Smooth muscle cell (in vitro differentiated cells): Measurements from ENCODE around the gene SDHB. TPM values are rescaled to one million over a fixed set of nuclear protein-coding genes. Genes with fewer than 3 reads are reported as not detected.

Experiments used
- DNase-seq: peaks from one replicate; lab custom pipeline; 2025; ENCODE audit not compliant: unreplicated experiment; lab: John Stamatoyannopoulos, UW
- H2AFZ ChIP-seq: fragments of 200-600 bp; sonication (generic); 2 replicates; pipeline ENCODE4 v1.6.0; 2016; ENCODE audit warnings: antibody characterized with exemption, low read depth, mild to moderate bottlenecking
- H3F3A ChIP-seq: fragments of 200-600 bp; sonication (generic); 2 replicates; pipeline ENCODE4 v1.6.0; 2017; ENCODE audit warnings: antibody characterized with exemption, low read depth
- H3K27ac ChIP-seq: fragments of 200-600 bp; sonication (generic); 2 replicates; pipeline ENCODE4 v1.5.1; 2016; ENCODE audit warnings: low read depth, mild to moderate bottlenecking
- H3K27me3 ChIP-seq: fragments of 200-600 bp; sonication (generic); 2 replicates; pipeline ENCODE4 v1.6.1; 2016; ENCODE audit warnings: low read depth, mild to moderate bottlenecking
- H3K36me3 ChIP-seq: fragments of 200-600 bp; sonication (generic); 2 replicates; pipeline ENCODE4 v1.5.1; 2016; ENCODE audit warnings: low read depth
- H3K4me1 ChIP-seq: fragments of 200-600 bp; sonication (generic); 2 replicates; pipeline ENCODE4 v1.5.1; 2016; ENCODE audit warnings: low read depth
- H3K4me2 ChIP-seq: fragments of 200-600 bp; sonication (generic); 2 replicates; pipeline ENCODE4 v1.6.0; 2016; ENCODE audit warnings: mild to moderate bottlenecking
- H3K4me3 ChIP-seq: fragments of 200-600 bp; sonication (generic); 2 replicates; pipeline ENCODE4 v1.5.1; 2016; ENCODE audit warnings: mild to moderate bottlenecking
- H3K79me2 ChIP-seq: fragments of 200-600 bp; sonication (generic); 2 replicates; pipeline ENCODE4 v1.6.0; 2016; ENCODE audit warnings: low read depth, mild to moderate bottlenecking
- H3K9ac ChIP-seq: fragments of 200-600 bp; sonication (generic); 2 replicates; pipeline ENCODE4 v1.6.0; 2016; ENCODE audit warnings: low read depth
- H3K9me3 ChIP-seq: fragments of 200-600 bp; sonication (generic); replicated peaks from 2 replicates; pipeline ENCODE4 v1.5.1; 2016; ENCODE audit warnings: low read depth
- H4K20me1 ChIP-seq: fragments of 200-600 bp; sonication (generic); 2 replicates; pipeline ENCODE4 v1.6.0; 2016; ENCODE audit warnings: low read depth
- WGBS: methylation state at CpG from one replicate; pipeline ENCODE4 v1.1.7; 2016; ENCODE audit warnings: low lambda C conversion rate; 5-methylcytosine and 5-hydroxymethylcytosine counted together
- polyA plus RNA-seq: library from polyadenylated mRNA; unstranded; fragments of >200 nt; fragmentation: Nextera tagmentation; extraction: Ambion mirVana; gene quantifications from 2 replicates; pipeline ENCODE4 v1.2.1, GENCODE V29; 2016
- total RNA-seq: library from RNA; depleted of rRNA; stranded (reverse); fragments of >200 nt; gene quantifications from 2 replicates; pipeline ENCODE4 v1.2.3, GENCODE V29; 2014
- TF ChIP-seq, protein P1 (sequence below): fragments of 200-600 bp; sonication (generic); IDR thresholded peaks from 2 replicates; pipeline ENCODE4 v1.5.1; 2017; ENCODE audit warnings: borderline replicate concordance, mild to moderate bottlenecking, antibody characterized with exemption; ENCODE audit not compliant: insufficient read depth, poor library complexity, severe bottlenecking

SDHB gene
- total and polyA plus RNA-seq, 2 experiments from 2014 or later, result 123 to 174 TPM

DNA sequence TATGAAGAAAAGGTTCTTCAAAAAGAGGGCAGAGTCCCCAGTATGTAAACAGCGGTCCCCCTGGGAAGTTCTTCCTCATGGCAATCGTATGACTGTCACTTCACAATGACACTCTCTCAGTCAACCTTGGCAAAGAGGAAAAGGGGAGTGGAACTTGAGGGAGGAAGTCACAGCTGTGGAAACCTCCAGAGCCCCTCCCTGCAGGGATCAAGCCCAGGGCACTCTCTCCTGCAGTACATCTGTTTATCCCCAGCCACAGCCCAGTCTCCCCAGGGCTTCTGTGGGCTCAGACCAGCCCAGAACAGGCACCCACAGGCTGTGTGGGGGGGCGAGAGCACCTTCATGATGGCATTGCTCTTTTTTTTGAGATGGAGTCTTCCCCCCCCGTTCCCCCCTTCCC lies 44.1 kb downstream of the SDHB start:
- Histone ChIP-seq H3K27me3 (no peaks in the 10 kb centered on the region), H3F3A (no peaks in the 10 kb centered on the region), H4K20me1 (peaks cover 43% of the 10 kb centered on the region), H3K79me2 (no peaks in the 10 kb centered on the region), H3K4me1 (peaks cover 3% of the 10 kb centered on the region), H3K4me3 (no peak overlapping the region), H2AFZ (no peak overlapping the region), H3K36me3 (no peaks in the 10 kb centered on the region), H3K9ac (no peak overlapping the region), H3K4me2 (no peak overlapping the region), H3K27ac (no peak overlapping the region), H3K9me3 (no peaks in the 10 kb centered on the region)
- TF ChIP-seq, protein P1, sequence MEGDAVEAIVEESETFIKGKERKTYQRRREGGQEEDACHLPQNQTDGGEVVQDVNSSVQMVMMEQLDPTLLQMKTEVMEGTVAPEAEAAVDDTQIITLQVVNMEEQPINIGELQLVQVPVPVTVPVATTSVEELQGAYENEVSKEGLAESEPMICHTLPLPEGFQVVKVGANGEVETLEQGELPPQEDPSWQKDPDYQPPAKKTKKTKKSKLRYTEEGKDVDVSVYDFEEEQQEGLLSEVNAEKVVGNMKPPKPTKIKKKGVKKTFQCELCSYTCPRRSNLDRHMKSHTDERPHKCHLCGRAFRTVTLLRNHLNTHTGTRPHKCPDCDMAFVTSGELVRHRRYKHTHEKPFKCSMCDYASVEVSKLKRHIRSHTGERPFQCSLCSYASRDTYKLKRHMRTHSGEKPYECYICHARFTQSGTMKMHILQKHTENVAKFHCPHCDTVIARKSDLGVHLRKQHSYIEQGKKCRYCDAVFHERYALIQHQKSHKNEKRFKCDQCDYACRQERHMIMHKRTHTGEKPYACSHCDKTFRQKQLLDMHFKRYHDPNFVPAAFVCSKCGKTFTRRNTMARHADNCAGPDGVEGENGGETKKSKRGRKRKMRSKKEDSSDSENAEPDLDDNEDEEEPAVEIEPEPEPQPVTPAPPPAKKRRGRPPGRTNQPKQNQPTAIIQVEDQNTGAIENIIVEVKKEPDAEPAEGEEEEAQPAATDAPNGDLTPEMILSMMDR, result no peak
- WGBS, result 67% methylated on average over 3 of the region's 4 CpGs
- no peak for DNase-seq

DNA sequence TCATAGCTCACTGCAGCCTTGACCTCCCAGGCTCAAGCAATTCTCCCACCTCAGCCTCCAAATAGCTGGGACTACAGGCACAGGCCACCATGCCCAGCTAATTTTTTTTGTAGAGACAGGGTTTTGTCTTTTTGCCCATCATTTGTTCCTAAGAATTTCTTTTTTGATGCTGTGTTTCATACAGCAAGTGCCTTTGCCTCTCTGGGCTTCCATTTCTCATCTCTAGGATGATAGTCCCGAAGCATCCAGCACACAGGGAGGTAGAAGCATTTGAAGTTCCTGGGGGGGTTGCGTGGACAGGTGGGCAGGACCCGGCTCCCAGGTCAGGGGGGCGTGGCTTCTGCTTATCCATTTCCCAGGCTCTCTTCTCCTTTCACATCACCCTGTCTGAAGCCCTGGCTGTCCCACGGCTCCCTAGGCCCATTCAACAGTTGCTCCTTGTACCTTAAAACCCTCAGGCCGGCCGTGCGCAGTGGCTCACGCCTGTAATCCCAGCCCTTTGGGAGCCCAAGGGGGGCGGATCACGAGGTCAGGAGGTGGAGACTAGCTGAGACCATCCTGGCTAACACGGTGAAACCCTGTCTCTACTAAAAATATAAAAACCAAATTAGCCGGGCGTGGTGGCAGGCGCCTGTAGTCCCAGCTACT lies 45.5 kb downstream of the SDHB start:
- Histone ChIP-seq H4K20me1 (peaks cover 51% of the 10 kb centered on the region), H3K79me2 (no peaks in the 10 kb centered on the region), H3K36me3 (no peaks in the 10 kb centered on the region), H3K4me1 (peaks cover 3% of the 10 kb centered on the region), H2AFZ (no peak overlapping the region), H3K9me3 (no peaks in the 10 kb centered on the region), H3K9ac (no peak overlapping the region), H3K4me3 (no peak overlapping the region), H3K27ac (no peak overlapping the region), H3K4me2 (no peak overlapping the region), H3F3A (no peaks in the 10 kb centered on the region), H3K27me3 (no peaks in the 10 kb centered on the region)
- TF ChIP-seq, protein P1, result no peak
- 90% methylated on average over 15 of the region's 15 CpGs for WGBS
- DNase-seq, result no peak

DNA sequence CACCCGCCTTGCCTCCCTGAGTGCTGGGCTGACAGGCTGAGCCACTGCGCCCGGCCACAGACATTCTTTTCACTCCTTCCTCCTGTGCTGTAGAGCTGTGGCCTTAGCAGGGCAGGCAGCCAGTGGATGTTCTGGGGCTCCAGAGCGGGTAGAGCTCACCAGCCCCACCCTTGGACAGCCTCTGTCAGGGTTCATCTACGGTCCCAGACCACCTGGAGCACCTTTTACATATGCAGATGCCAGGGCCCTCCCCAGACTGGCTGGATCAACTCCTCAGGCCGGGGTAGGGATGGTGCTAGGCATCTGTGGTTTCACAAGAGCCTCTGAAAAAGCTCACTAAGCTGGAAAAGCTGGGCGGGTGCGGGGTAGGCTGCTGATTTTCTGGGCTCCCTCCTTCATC lies 46.7 kb downstream of the SDHB start:
- Histone ChIP-seq H3K27me3 (no peaks in the 10 kb centered on the region), H3K27ac (no peak overlapping the region), H3K79me2 (no peaks in the 10 kb centered on the region), H2AFZ (no peak overlapping the region), H3K9ac (no peak overlapping the region), H3K4me2 (no peak overlapping the region), H3F3A (no peaks in the 10 kb centered on the region), H3K9me3 (no peaks in the 10 kb centered on the region), H3K4me3 (no peak overlapping the region), H4K20me1 (peaks cover 51% of the 10 kb centered on the region), H3K36me3 (no peaks in the 10 kb centered on the region), H3K4me1 (peaks cover 2% of the 10 kb centered on the region)
- 84% methylated on average over 8 of the region's 8 CpGs for WGBS
- no peak for DNase-seq
- TF ChIP-seq, protein P1, result no peak

DNA sequence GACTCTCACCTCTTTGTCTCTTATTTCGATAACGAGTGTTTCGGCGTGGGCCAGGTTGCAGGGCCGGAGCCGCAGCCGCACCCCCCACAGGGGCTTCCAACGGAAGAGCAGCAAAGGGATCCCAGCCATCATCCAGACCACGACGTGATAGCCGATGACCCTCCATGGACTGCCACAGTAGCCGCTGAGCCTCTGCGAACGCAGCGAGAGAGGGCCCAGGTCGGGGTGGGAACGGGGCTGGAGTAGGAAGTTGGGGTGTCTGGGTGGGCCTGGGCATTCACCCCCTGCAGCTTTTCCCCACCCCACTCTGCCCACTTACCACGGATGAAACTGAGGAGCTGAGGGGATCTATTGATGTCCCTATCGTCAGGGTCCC lies 48.5 kb downstream of the SDHB start:
- no peak overlapping the region for H3K4me2 ChIP-seq
- H4K20me1 ChIP-seq, result peaks cover 46% of the 10 kb centered on the region
- TF ChIP-seq, protein P1, result no peak
- no peaks in the 10 kb centered on the region for H3K27me3 ChIP-seq
- DNase-seq, result no peak
- H3K9ac ChIP-seq, result no peak overlapping the region
- no peaks in the 10 kb centered on the region for H3F3A ChIP-seq
- no peak overlapping the region for H2AFZ ChIP-seq
- WGBS, result 97% methylated on average over 19 of the region's 19 CpGs
- H3K4me1 ChIP-seq, result no peaks in the 10 kb centered on the region
- H3K27ac ChIP-seq, result no peak overlapping the region
- H3K4me3 ChIP-seq, result no peak overlapping the region
- H3K36me3 ChIP-seq, result no peaks in the 10 kb centered on the region
- no peaks in the 10 kb centered on the region for H3K79me2 ChIP-seq
- no peaks in the 10 kb centered on the region for H3K9me3 ChIP-seq
